Dermis lymphatic vessel endothelial cell (primary cell): Measurements from ENCODE around the gene NUPR1. TPM values are rescaled to one million over a fixed set of nuclear protein-coding genes. Genes with fewer than 3 reads are reported as not detected.

Experiments
- total RNA-seq: library from RNA; depleted of rRNA; stranded (reverse); fragments of >200 nt; gene quantifications from 2 replicates; pipeline ENCODE4 v1.2.1, GENCODE V29; 2014

The NUPR1 gene, protein sequence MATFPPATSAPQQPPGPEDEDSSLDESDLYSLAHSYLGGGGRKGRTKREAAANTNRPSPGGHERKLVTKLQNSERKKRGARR
- total RNA-seq: 4.0 and 5.3 TPM in 2 replicates

DNA sequence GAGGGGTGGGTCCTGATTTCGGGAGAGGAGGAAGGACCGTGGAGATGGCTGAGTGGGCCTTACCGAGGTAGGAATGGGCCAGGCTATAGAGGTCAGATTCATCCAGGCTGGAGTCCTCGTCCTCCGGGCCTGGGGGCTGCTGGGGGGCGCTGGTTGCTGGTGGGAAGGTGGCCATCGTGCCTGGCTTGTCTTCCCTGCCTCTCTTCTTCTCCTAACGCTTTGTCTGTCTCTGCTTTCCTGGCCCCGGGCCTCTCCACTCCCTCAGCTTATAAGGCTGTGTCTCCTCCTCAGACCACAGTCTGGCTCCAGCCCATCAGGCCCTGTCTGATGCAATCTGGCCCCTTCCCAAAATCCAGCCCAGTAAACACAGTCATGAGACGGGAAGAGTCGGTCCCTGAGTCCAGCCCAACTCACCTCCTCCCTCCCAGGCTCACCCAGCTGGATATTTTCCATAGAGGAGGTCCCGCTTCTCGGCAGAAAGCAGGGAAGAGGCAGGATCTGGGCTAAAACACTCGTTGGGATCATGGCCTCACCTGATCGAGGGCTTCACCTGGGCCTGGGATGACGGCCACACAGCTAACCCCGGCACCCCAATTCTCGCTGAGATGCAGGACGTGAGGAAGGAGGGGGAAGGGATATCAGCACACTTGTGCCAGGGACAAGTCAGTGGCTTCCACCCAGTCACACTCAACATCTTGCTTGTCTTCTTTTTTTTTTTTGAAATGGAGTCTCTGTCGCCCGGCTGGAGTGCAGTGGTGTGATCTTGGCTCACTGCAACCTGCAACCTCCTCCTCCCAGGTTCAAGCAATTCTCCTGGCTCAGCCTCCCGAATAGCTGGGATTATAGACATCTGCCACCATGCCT, at the start of gene NUPR1:
TSS of gene NUPR1 (minus strand) at position 242 of the 864 bp plus-strand sequence. CDS start at position 175, 67 bp downstream.

DNA sequence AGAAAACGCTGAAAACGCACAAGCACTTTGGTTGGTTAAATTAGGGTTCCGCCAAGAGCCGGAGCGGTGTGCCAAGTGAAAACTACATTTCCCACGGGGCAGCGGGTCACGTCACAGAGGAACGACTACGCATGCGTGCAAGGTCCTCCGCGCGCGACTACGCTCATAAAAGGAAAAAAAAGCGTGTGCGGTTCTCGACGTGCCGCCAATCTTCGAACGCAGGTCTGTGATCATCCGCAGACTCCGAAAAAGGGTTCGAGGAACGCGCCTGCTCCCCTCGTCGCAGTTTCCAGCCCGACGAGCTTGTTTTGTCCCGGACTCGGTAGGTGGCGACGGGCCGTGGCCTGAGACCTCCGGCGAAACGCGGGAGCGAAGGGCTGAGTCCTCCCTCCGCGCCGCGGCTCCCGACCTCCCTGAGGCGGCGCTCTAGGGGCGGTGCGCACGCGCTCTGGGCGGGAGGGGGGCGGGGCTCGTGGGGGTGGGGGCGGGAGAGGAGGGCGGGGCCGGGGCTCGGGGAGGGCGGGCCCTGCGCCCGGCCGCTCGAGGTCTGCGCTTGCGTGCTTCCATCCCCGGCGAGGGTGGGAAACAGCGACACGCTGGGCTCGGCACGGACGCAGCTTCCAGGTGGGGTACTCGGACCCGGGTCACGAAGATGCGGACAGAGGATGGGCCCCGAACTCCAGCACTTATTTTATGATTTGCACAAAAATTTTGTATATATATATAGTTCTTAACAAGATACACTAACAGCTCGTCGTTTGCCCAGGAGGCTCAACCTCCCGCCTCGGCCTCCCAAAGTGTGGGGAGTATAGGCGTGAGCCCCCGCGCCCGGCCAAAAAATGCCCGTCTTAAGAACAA, 15.2 kb upstream of the NUPR1 start, which contains the start of gene SGF29:
TSS of gene SGF29 (plus strand) at position 145 of the 858 bp plus-strand sequence. CDS start 27,150 bp downstream, outside the sequence.

DNA sequence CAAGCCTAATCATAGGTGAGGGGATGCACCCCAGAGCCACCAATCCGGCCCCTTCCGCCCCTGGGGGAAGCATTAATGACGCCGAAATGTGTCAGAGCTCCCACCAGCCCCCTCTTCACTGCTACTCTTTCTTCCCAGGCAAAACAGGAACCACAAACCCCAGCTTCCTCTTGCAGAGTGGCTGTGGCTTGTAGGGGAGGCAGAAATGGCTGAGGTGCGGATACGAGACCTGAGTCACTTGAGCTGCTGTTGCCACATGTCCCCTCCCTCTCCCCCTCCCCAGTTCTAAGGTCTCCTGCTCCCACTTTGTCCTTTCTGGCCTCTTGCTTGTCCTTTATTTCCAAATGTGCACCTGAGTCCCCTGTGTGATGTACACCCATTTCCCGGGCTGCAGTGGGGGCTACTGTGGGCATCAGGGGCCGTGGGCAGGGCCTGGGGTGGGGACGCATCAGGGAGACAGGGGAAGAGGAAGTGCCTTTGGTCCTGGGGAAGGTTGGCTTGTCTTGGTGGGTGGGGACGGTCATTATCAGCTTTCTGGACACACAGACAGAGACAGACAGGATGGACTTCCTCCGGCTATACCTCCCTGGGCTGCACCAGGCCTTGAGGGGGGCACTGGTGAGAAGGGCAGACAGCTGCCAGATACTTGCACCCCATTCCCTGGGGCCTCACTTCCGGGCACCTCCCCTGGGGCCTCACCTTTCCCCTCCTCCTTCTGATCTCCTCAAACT, 44.5 kb downstream of the NUPR1 start, which contains the start of gene APOBR:
TSS of gene APOBR (plus strand) at position 523 of the 731 bp plus-strand sequence. CDS start at position 562, 39 bp downstream.

DNA sequence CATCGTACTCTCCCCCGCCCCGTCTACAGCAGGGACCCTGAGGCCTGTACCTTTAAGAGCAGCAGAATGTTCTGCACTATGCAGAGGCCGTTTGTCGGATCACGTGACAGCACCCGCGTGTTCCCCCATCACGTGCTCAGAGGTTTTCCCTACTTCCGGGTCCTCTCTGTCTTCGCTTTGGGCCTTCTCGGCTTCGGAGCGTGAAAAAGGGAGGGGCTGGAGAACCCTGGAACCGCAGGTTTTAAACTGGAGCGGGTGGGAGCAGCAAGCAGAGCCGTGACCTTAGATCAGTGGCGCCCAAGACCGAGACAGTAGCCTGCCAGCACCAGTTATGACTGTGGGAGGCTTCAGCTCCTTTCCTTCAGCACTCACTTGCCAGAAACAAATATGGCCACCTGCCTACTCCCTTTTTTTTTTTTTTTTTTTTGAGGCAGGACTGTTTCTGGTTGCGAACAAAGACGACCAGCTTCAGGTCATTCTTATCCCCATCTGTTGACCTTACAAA, 46.8 kb downstream of the NUPR1 start, which contains the start of gene CLN3:
TSS of gene CLN3 (minus strand) at position 105 of the 505 bp plus-strand sequence. CDS start 315 bp downstream, outside the sequence.

Other genes with a start within 250 kb of the NUPR1 start
- under 0.01 TPM in 2 replicates for gene SBK1, start 246.4 kb downstream of the NUPR1 start, total RNA-seq
- gene NPIPB6, start 175.5 kb downstream of the NUPR1 start, total RNA-seq: 0.43 TPM in 1 of 2 replicates, not detected in the other
- gene EIF3CL, start 135.1 kb downstream of the NUPR1 start, total RNA-seq: 96.3 and 103 TPM in 2 replicates
- gene NPIPB7, start 66.6 kb downstream of the NUPR1 start, total RNA-seq: not detected in 2 replicates
- gene CLN3, start 46.9 kb downstream of the NUPR1 start, total RNA-seq: 16.2 and 18.4 TPM in 2 replicates
- under 0.01 TPM in 2 replicates for gene APOBR, start 44.3 kb downstream of the NUPR1 start, total RNA-seq
- not detected in 2 replicates for gene IL27, start 32.1 kb downstream of the NUPR1 start, total RNA-seq
- 8.9 and 9.1 TPM in 2 replicates for gene SGF29, start 14.9 kb upstream of the NUPR1 start, total RNA-seq
- not detected in 2 replicates for gene SULT1A2, start 58.1 kb upstream of the NUPR1 start, total RNA-seq
- 0.87 and 3.2 TPM in 2 replicates for gene SULT1A1, start 71.1 kb upstream of the NUPR1 start, total RNA-seq
- gene NPIPB8, start 99.1 kb upstream of the NUPR1 start, total RNA-seq: 0.22 and 0.34 TPM in 2 replicates
- 197 and 204 TPM in 2 replicates for gene EIF3C, start 172.5 kb upstream of the NUPR1 start, total RNA-seq
- 0.87 and 1.7 TPM in 2 replicates for gene NPIPB9, start 212.8 kb upstream of the NUPR1 start, total RNA-seq